IPS-11a (cell line): ENCODE data around the gene SP2.

Source experiments
- H3K4me3 ChIP-seq: one replicate; pipeline ENCODE4 v1.5.1; 2013; ENCODE audit warnings: low read depth, low read length, control low read depth

Gene SP2

DNA sequence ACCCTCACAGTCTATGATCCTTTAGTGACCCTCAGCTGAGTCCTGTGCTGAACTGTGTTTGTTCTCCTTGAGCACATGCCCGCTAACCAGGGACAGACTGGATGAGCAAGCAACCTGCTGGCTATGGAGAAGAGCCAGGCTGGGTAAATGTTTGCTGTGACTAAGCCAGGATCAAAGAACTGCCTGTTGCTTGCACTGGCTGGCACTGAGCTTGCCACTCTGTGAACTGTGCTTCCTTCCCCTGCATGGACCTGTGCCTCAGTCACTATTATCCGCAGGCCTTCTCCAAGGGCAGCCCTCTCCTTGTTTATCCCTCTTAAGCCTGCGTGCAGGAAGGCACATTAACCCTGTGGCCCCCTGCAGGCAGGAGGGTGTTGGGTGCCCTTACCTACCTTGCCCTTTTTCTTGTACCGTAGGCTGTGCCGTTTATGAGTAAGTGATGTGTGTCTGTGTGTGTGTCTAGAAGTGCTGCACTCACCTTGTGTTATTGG, 52.7 kb downstream of the SP2 start:
- no peak overlapping the region for H3K4me3 ChIP-seq

DNA sequence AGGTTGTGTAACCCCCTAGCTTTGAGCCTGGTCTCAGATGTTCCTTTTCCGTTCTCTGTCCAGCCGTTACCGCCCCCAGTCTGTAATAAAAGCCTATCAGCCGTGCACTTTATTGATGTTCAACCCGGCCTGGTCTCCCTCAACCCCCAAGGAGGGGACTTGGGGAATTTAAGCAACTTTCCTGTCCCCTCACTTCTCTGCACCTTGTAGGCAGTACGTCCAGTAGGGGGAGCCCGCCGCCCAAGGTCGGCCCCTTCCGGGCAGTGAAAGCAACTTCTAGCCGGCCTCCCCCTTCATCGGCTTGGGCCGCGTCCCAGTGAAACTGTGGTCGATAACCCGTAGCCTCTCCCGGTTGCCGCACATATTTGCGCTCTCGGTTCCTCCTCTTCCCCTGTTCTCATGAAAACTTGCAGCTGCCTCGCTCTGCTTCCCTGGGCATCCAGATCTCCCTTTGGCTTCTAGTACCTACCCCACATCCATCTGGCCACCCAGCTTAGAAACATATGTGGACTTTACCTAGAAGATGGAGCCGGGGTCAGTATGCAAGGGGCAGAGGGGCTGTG, 53.2 kb downstream of the SP2 start:
- no peak overlapping the region for H3K4me3 ChIP-seq

DNA sequence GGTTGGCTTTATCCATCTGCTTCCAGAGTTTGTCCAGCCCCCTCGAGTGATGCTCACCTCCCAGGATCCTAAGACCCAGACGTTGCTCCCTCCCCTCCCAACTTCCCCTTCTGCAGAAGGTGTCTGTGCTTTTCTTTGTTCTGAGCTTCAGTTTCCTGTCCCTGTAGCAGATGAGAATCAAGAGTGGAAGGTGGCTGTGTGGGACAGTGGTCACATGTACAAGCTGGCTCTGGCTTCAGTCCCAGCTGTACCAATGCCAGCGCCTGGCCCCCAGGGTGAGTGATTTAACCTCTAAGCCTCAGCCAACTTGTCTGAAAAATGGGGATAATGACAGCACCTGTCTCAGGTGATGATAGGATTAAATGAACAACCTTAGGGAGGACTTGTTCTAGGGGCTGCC, 53.9 kb downstream of the SP2 start:
- no peak overlapping the region for H3K4me3 ChIP-seq

DNA sequence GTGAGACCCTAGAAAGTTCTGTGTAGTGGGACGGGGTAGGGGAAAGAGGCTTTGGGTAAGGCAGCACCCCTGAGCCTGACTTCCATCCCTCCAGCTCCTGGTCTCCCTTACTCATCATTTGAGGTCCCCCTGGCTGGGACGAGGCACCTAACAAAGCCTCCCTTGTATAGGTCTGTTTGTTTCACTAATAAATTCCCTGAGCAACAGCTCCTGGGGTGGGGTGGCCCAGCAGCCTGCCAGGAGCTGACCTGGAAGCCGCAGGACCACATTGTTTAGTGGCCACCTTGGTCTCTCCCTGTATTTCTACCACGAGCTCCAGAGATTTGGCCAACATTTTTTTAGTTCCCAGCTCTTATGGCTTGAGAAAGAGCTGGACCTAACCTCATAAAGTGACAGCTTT, 54.4 kb downstream of the SP2 start:
- H3K4me3 ChIP-seq = no peak overlapping the region

DNA sequence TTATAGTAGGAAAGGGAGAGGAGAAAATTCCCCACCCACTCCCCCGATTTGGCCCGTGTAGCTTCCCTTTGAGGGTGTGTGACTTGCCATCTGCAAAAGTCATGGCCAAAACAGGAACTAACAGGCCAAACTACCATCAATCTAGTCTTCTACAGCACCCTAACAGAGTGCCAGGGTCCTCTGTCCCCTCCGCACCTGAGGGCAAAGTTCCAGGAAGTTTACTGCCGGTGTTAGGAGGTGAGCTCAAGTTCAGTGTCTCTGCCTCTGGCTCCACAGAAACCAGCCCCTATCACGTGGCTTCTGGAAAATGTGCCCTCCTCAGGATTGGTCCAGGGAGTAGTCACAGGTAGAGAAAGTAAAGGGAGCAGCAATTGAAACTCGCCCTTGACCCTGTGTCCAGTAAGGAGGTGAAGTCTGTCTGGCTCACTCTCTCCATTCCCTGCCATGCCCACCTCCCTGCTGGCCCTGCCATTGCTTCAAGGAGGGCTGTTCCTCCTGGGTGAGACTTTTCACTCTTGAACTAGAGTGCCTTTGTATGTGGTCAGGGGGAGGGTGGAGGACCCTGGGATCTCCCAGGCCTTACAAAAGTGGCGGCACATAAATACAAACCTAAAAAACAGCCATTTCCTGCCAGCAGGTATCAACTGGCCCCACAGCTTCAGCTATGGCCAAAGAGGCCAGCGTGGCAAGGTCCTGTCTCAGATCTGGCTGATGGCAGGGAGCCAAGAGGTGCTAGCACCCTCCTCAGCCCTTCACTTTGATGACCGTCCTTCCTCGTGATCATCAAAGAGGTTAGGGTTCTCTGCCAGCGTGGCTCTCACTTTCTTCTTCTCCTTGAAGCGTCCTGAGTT, 56.4 kb downstream of the SP2 start:
- H3K4me3 ChIP-seq = no peak overlapping the region

DNA sequence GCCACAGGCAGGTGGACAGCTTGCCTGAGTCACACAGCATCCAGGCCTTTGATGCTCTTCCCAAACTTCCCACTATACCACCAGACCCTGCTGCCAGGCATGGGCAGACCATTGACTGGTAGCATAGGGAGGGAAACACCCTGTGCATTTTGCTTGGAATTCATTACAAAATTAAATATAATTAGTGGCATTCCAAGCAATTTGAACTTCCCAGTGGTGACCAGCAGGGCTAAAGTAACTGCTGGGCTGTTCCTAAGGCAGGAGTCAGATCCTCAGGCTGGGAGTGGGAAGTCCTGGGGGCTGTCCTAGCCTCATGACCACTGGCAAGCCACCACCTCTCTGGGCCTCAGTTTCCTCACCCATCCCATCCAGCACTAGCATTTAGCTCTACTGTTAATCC, 57.9 kb downstream of the SP2 start:
- no peak overlapping the region for H3K4me3 ChIP-seq

DNA sequence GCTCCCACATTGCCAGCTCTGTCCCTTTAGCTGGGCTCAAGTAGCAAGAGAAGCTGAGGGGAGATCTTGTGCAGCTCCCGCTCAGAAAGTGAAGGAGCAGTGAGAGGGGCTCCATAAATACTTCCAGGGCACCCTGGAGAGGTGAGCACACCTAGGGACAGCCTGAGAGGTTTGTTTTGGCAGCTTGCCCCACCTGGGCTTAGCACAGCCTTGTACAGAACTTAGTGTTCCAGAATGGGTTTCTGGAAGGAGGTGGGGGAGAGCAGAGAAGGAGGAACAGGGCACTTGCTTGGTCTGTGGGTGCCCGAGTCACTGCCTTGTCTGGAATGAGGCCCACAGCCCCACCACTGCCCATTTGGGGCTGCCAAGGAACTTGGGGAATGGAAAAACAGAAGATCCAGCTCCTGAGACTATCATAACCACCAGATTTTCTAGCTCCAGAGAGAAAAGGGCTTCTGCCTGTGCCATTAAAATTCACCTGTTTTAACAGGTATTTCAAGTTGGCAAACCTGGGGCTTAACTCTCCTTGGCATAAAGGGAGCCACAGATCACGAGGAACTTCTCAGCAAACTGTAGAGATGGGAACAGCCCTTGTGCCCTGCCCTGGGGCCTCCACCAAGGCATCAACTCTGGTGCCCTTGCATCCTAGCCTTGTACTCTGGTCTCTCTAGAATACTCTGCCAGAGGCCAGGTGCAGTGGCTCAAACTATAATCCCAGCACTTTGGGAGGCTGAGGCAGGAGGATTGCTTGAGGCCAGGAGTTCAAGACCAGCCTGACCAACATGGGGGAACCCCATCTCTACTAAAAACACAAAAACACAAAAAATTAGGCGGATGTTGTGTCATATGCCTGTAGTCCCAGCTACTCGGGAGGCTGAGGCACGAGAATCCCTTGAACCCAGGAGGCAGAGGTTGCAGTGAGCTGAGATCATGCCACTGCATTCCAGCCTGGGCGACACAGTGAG, 59.7 kb downstream of the SP2 start:
- H3K4me3 ChIP-seq = no peak overlapping the region

DNA sequence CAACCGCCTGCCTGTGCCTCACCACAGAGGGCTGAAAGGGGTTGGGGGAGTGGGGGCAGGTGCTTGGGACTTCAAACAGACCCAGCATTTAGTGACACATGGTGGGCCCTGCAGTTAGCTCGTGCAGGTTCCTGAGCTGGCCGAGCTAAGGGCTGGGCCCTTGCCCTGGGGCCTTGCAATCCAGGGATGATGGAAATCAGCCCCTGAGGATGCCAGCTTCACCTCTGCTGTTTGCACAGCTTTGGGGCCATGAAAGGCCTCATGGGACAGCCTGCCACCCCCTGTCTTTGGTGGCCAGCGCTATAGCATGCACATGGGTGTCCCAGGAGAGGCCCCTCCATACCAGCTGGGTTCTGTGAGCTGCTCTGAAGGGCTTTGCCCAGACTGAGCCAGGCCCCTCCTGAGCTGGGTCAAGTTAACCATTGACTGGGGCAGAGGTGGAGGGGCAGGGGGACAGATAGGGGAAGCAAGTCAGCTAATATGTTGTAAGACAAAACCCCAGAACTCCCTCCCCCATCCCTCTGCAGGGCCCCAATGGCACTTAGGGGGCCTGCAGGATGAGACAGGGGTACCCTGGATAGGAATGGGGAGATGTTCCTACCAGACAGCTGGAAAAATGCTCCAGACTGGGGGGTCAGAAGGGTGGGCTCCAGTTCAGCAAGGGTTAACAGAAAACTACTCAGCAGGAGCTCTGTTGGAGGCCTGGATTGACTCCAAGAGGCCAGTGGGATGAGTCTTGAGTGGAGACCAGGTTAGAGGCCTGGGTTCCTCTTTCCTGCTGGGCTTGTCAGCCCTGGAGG, 61.0 kb downstream of the SP2 start:
- no peak overlapping the region for H3K4me3 ChIP-seq

DNA sequence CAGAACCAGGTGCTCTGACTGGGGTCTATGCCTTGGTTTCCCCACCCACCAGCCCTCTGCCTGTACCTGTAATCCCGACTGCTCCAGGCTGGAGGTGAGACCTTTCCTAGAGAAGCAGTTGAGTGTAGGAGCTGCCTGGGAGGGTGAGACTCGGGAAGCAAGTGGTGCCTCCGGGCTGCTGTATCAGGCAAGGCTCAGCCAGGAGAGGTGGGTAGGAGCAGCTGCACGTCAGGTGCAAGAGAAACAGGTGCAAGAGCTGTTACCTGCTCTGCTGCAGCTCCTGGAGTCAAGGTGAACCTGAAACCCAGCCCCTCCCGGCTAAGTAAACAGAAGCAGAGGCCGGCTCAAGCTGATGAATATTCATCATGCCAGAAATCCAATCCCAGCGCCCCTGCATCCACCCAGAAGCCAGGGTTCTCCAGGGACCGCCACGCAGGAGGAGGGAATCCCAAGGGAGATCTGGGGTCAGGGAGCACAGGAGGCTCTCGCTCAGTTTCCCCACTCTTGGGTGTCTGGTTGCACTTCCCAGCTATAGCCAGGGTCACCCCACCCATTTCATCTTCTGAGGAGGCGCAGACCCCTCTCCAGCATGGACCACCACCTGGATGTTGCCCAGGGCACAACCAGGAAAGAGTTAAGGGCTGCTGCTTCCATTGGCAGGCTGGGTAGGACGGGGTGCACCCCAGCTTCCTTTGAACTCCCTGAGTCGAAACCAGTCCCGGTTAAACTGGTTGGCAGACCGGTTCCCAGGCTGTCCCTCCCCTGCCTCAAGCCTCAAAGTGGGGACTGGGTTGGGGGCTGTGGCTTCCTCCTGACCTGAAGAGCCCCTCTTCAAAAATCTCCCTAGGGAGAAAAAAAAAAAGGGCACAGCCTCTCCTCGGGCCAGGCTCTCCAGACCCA, 61.8 kb downstream of the SP2 start, which contains the start of gene PRR15L:
TSS of gene PRR15L (minus strand) at position 293 of the 900 bp plus-strand sequence. CDS start 4,649 bp downstream, outside the sequence.
- H3K4me3 ChIP-seq = no peak within 1 kb of the TSS

DNA sequence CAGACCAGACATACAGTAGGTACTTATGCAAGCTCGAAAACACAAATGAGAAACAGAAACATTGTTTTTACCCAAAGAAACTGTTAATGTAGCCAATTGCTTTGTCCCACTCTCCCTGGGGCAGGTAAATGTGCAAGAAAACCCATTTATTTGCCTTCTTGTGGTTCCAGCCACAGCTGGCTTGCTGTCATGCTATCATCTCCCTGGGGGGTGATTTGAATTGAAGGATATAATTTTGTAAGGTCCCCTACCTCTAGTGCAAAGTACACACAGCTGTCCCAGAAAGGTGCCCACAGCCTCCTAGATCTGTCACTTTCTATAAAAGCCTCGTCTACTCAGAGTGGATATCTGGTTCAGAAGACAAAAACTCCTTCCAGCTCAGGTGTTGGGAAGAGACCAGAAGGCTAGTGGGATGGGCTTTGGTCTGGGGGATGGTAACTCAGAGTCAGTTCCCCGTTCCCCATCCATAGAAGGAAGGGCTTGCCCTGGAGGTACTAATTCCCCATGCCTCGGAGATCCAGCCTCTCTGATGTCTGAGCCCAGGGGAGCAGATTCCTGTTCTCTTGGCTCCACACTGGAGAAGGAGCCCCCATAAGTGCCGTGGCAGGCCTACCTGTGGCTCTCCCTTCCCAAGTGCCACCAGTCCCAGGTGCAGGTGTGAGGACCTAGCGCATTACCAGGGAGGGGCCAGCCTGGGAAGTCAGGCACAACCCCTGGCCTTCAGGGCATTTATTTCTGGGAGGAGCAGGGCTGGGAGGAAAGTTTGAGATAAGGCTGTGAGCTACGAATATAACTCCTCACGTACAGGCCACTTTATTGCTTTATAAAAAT, 64.0 kb downstream of the SP2 start:
- no peak overlapping the region for H3K4me3 ChIP-seq

DNA sequence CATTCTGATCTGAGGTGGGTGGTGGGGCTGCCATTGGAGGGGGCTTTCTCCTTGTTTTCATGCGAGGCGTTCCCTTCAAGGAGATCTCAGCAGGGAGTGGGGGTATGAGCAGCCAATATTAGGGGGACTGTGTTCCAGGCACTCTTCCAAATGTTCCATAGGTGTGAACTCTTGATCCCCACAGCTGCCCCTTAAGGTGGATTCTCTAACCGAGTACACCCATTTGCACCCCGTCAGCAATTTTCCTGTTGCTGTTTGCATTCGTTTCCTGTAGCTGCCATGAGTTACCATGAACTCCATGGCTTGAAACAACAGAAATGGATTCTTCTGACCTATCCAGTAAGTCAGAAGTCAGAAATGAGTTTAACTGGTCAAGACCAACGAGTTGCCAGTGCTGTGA, 65.4 kb downstream of the SP2 start:
- H3K4me3 ChIP-seq = no peak overlapping the region

DNA sequence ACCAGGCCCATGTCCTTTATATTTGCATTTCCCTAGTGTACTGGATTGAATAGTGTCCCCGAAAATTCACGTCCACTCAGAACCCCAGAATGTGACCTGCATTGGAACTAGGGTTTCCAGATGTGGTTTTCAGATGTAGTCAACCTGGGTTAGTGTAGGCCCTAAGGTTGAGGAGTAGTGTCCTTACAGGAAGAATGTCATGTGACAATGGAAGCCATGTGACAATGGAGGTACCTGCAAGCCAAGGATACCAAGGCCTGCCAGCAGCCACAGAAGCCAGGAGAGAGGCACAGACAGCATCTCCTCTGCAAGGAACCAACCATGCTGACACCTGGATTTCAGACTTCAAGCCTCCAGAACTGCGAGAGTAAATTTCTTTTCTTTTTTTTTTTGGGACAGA, 66.9 kb downstream of the SP2 start:
- no peak overlapping the region for H3K4me3 ChIP-seq

DNA sequence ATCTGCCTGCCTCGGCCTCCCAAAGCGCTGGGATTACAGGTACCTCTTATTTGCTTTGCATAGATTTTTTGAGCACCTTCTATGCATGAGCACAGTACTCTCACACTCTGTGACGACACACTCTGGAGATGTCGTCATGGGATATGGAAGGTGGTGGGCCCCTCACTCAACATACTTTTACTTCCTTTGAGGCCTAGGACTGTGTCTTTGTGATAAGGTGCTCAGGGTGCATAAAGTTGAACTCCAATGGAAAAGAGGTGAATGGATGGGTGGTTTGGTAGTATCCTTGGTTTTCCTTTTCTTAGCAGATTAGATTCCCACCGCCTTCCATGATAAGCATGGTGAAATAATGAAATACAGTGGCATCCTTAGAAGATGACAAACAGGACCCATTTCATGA, 68.8 kb downstream of the SP2 start:
- no peak overlapping the region for H3K4me3 ChIP-seq

DNA sequence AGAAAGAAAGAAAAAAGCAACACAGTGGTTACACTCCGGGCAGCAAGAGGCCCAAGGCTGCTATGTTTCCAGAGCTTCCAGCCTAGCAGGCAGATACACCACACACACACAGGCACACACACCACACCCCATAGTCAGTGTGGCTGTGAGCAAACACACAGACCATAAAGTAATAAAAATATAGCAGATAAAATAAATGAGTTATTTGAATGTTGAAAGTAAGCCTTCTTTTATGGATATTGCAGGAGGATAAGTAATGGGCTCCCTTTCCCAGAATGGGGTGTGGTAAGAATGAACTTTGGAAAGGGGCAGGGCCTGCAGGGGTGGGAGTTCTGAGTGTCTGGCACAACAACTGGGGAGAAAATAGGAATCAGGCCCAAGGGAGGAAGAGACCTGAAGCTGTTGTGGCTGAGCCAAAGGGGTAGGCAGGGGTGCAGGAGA, 70.1 kb downstream of the SP2 start:
- no peak overlapping the region for H3K4me3 ChIP-seq

DNA sequence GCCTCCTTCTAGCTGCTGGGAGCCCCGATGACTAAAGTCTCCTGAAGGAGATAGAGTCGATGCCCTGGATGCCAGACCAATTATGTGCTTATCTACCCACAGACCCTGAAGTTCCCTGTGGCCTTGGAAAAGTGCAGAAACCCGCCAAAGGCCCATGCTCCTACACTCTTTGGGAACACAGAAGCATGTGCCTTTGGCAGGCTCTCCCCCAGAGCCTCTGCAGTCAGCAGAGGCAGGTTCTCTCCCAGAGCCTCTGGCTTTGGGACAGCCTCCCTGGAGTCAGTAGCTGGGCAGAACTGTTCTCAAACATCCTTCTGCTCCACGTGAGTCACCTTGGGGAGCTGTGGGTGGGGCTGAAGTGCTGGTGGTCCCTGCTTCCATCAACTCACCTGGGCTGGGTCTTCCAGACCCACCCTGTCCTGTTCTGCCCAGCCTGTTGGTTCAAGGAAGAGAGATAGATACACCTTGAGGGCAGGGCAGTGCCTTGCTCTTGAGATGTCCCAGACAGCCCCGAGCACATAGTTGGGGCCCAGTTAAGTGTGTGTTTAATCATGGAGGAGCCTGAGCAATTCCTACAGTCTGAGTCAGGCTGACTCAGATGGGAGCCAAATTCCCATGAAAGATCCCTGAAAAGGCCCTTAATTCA, 71.7 kb downstream of the SP2 start:
- no peak overlapping the region for H3K4me3 ChIP-seq

DNA sequence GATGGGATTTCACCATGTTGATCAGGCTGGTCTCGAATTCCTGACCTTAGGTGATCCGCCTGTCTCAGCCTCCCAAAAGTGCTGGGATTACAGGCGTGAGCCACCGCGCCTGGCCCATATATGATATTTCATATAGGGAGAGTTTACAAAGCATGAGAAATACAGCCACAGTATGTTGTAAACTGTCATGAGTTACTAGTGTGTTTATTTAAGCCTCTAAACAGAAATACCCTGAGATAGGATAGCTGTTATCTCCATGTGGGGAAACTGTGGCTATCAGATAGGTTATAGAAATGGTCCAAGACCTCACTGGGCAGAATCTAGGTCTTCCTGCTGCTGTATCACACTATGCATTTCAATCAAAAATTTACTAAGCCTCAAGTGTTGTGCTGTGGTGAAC, 72.8 kb downstream of the SP2 start:
- no peak overlapping the region for H3K4me3 ChIP-seq

DNA sequence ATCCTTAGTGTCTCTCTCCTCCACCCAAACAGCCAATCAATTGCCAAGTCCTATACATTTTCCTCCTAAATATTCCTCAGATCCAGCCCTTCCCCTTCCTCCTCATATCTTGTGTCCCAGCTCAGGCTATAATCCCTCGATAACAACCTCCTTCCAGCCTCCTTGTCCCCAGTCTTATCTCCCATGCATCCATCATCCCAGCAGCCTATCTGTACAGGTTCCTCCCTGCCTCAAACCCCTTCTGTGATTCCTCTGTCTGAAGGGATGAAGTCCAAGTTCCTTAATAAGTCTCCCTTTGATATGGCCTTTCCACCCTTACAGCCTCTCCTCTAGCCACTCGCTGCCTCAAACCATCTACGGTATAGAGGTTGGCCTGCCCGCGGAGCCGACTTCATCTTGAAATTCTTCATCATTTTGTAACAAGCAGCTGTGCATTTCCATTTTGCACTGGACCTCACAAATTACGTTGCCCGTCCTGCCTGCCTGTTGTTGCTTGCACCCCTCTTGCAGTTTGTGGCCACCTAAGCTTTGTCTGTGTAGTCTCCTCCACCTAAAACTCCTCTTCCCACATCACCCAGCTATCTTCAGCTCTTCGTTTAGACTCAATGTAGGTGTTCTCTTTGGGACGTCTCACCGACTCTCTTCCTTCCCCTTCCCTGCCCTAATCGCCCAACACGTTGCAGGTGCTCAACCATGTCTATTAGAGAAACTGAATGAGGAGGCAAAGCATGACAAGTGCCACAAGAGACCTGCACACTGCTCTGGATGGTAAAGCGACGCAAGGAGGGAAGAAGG, 74.1 kb downstream of the SP2 start:
- no peak overlapping the region for H3K4me3 ChIP-seq
